HG02840 (cell line): ENCODE results near the gene APP.

Experiments
- ATAC-seq: cut with Tn5 transposase; IDR thresholded peaks from one replicate; pipeline ENCODE4 v1.9.1; 2021; ENCODE audit warnings: mild to moderate bottlenecking, moderate library complexity, moderate number of reproducible peaks; ENCODE audit not compliant: unreplicated experiment, low FRiP score

Gene APP

GRCh38 chr21:25857308-25858074 lies 313.1 kb downstream of the APP start:
- no peak for ATAC-seq

GRCh38 chr21:25855576-25855975 lies 315.0 kb downstream of the APP start:
- ATAC-seq, result no peak

GRCh38 chr21:25850126-25850842 lies 320.3 kb downstream of the APP start:
- no peak for ATAC-seq

- no peak for ATAC-seq
Measured at GRCh38 chr21:25848309-25848708, 322.3 kb downstream of the APP start.

- ATAC-seq, result no peak
Measured at GRCh38 chr21:25845729-25846256, 324.8 kb downstream of the APP start.

- no peak for ATAC-seq
Measured at GRCh38 chr21:25842925-25843324, 327.6 kb downstream of the APP start.

GRCh38 chr21:25838809-25839208 lies 331.8 kb downstream of the APP start:
- no peak for ATAC-seq

GRCh38 chr21:25837533-25838265 lies 332.9 kb downstream of the APP start:
- no peak for ATAC-seq

- ATAC-seq, result no peak
Measured at GRCh38 chr21:25836396-25836795, 334.2 kb downstream of the APP start.

GRCh38 chr21:25834381-25834780 lies 336.2 kb downstream of the APP start:
- no peak for ATAC-seq

GRCh38 chr21:25831300-25831960 lies 339.1 kb downstream of the APP start:
- no peak for ATAC-seq
